ENCODE measurements around the gene ARID2. TPM values are rescaled to one million over a fixed set of nuclear protein-coding genes. Genes with fewer than 3 reads are reported as not detected.

ARID2 gene
- total RNA-seq (2014; rRNA removed) (15.4 and 25.0 TPM in 2 replicates), Bru-seq, nascent RNA (percentile 82 among the genes with signal in this experiment), BruChase-seq, experiment 1, labeled RNA remaining after a 6-hour chase (percentile 70 among the genes with signal in this experiment), BruChase-seq, experiment 2, labeled RNA remaining after a 2-hour chase (percentile 76 among the genes with signal in this experiment)
- long read RNA-seq, full-length matches to known transcripts: 3 of 27 reads
- long read RNA-seq, partial matches to known transcripts: 21 of 27 reads
- long read RNA-seq, other reads (novel, unspliced or antisense): 3 of 27 reads

- H3K9me3 ChIP-seq (ENCODE audit: low read length): no peaks in the 10 kb centered on the region
- DNase-seq: peak; percentile 54
- POLR2A ChIA-PET (ENCODE audit: unreplicated experiment): interaction anchor here (0.6 kb wide), 1 partner anchor 512 kb away, joined by 4 read pairs; no protein-coding TSS in a partner anchor
- no peaks in the 10 kb centered on the region for H3F3A ChIP-seq (ENCODE audit: low read length, unreplicated experiment)
- H2AFZ ChIP-seq (ENCODE audit: low read length): peak within 1 kb of the TSS; percentile 91
- H3K27ac ChIP-seq (ENCODE audit: low read length): peak within 1 kb of the TSS; percentile 83
- intact Hi-C loops (cut with micrococcal nuclease): loop anchor here (2.0 to 5.0 kb wide), 5 partner anchors 72 to 597 kb away; partner anchors contain the start of gene ANO6
- BruUV-seq (replicated peaks): no TSS peak
- peaks cover 71% of the 10 kb centered on the region for H3K79me2 ChIP-seq (ENCODE audit: low read length)
- H4K20me1 ChIP-seq (ENCODE audit: low read length): no peaks in the 10 kb centered on the region
- H3K4me1 ChIP-seq (ENCODE audit: insufficient read depth, low read length): peaks cover 29% of the 10 kb centered on the region
- peak; percentile 7 for ATAC-seq
- peak within 1 kb of the TSS; percentile 99 for H3K4me2 ChIP-seq (ENCODE audit: low read length)
- H3K9ac ChIP-seq (ENCODE audit: low read length): peak within 1 kb of the TSS; percentile 91
- H3K9me2 ChIP-seq (replicated peaks; ENCODE audit: low read length): no peaks in the 10 kb centered on the region
- H3K27me3 ChIP-seq (ENCODE audit: low read length): no peaks in the 10 kb centered on the region
- CTCF ChIA-PET: interaction anchor here (1.4 kb wide), 1 partner anchor 186 kb away, joined by 4 read pairs; no protein-coding TSS in a partner anchor
- H3K36me3 ChIP-seq (ENCODE audit: low read depth, low read length): no peaks in the 10 kb centered on the region
- peak within 1 kb of the TSS; percentile 89 for H3K4me3 ChIP-seq (ENCODE audit: low read length)
- TF ChIP-seq EZH2phosphoT487 (IDR thresholded peaks at IDR 0.05; ENCODE audit: borderline replicate concordance, low read length) (no peak), CTCF (conservative IDR thresholded peaks at IDR 0.05; ENCODE audit: low read depth, low read length) (no peak), EZH2 (IDR thresholded peaks at IDR 0.05; ENCODE audit: low read length, unreplicated experiment) (no peak)
Measured at GRCh38 chr12:45729233-45730083, at the start of gene ARID2. TSS of gene ARID2 (plus strand) at chr12:45729706. CDS start at chr12:45729837, 131 bp downstream.

- POLR2A ChIA-PET (ENCODE audit: unreplicated experiment): no interaction called here
- H3K79me2 ChIP-seq (ENCODE audit: low read length): no peaks in the 10 kb centered on the region
- no peaks in the 10 kb centered on the region for H3K9me2 ChIP-seq (replicated peaks; ENCODE audit: low read length)
- no TSS peak for BruUV-seq (replicated peaks)
- H3K4me3 ChIP-seq (ENCODE audit: low read length): no peak overlapping the region
- 0 out of 2 replicates have a peak, but pooled peaks cover 2% of the 10 kb centered on the region for H3K4me1 ChIP-seq (ENCODE audit: insufficient read depth, low read length)
- intact Hi-C loops (cut with micrococcal nuclease): no loop called here
- no peaks in the 10 kb centered on the region for H3F3A ChIP-seq (ENCODE audit: low read length, unreplicated experiment)
- CTCF ChIA-PET: no interaction called here
- no peak overlapping the region for H2AFZ ChIP-seq (ENCODE audit: low read length)
- TF ChIP-seq CTCF (conservative IDR thresholded peaks at IDR 0.05; ENCODE audit: low read depth, low read length) (no peak), EZH2phosphoT487 (IDR thresholded peaks at IDR 0.05; ENCODE audit: borderline replicate concordance, low read length) (no peak), EZH2 (IDR thresholded peaks at IDR 0.05; ENCODE audit: low read length, unreplicated experiment) (no peak)
- no peak overlapping the region for H3K4me2 ChIP-seq (ENCODE audit: low read length)
- DNase-seq (no peak), ATAC-seq (no peak)
- no peaks in the 10 kb centered on the region for H4K20me1 ChIP-seq (ENCODE audit: low read length)
- no peak overlapping the region for H3K9ac ChIP-seq (ENCODE audit: low read length)
- no peaks in the 10 kb centered on the region for H3K36me3 ChIP-seq (ENCODE audit: low read depth, low read length)
- H3K27me3 ChIP-seq (ENCODE audit: low read length): no peaks in the 10 kb centered on the region
- H3K9me3 ChIP-seq (ENCODE audit: low read length): no peaks in the 10 kb centered on the region
- H3K27ac ChIP-seq (ENCODE audit: low read length): no peak overlapping the region
Measured at GRCh38 chr12:45680362-45680761, 49.1 kb upstream of the ARID2 start.

All from PC-3 (cell line).